Measurements from ENCODE around the gene SEC14L2. TPM values are rescaled to one million over a fixed set of nuclear protein-coding genes. Genes with fewer than 3 reads are reported as not detected.
A peak's percentile ranks its signal among the peaks of the same experiment; 100 is the strongest.

The SEC14L2 gene
- total RNA-seq, 4 donors from 2014 or later: 3.0 to 5.1 (median 4.2) TPM

DNA sequence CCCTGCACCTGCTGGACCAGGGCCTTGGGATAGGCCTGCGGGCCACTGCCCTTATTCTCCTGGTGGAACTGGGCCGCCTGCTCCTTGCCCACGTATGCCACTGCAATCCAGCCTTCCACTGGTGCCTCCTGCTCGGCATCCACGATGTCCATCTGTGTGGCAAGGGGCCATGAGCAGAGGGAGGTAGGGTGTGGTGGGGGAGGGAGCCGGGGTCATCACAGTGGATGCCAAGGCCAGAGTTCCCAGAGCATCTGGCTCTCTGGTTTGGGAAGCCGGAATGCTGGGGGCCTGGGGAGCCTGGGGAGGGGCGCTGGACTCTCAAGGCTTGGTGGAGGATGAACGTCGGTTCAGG is 10.2 kb upstream of the SEC14L2 start:
- H3K4me3 ChIP-seq: peak overlapping the region; percentile 62 to 73 (median 66)
- H3K4me1 ChIP-seq: peaks cover 7% of the 10 kb centered on the region in 2 donors
- peak overlapping the region; percentile 58 to 71 (median 64) for H3K27ac ChIP-seq
- H3K9me3 ChIP-seq: no peaks in the 10 kb centered on the region
- H3K27me3 ChIP-seq: no peaks in the 10 kb centered on the region
- ATAC-seq: no peak
- intact Hi-C loops (cut with DNase I; ENCODE audit: low total_unique reads) (loop anchor here (5.0 kb wide), 2 partner anchors 59 to 279 kb away; partner anchors contain the start of gene TBC1D10A), in situ Hi-C loops (cut with MboI; ENCODE audit: low sequenced_read_pairs in 4 of 4) (loop anchor here (5.0 to 25.0 kb wide), 4 partner anchors 102 to 274 kb away; partner anchors contain the start of genes CASTOR1 (in 1 of the 4) and OSM (in 1 of the 4))
- peaks cover 0 to 23% of the 10 kb centered on the region in 2 donors for H3K36me3 ChIP-seq
- DNase-seq: peak in 1 of 2 donors; percentile 19
- TF ChIP-seq, protein P1, sequence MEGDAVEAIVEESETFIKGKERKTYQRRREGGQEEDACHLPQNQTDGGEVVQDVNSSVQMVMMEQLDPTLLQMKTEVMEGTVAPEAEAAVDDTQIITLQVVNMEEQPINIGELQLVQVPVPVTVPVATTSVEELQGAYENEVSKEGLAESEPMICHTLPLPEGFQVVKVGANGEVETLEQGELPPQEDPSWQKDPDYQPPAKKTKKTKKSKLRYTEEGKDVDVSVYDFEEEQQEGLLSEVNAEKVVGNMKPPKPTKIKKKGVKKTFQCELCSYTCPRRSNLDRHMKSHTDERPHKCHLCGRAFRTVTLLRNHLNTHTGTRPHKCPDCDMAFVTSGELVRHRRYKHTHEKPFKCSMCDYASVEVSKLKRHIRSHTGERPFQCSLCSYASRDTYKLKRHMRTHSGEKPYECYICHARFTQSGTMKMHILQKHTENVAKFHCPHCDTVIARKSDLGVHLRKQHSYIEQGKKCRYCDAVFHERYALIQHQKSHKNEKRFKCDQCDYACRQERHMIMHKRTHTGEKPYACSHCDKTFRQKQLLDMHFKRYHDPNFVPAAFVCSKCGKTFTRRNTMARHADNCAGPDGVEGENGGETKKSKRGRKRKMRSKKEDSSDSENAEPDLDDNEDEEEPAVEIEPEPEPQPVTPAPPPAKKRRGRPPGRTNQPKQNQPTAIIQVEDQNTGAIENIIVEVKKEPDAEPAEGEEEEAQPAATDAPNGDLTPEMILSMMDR (IDR thresholded peaks at IDR 0.05 in 4 of 5, conservative IDR thresholded peaks at IDR 0.05 in 1 of 5): no peak
- TF ChIP-seq POLR2A (IDR thresholded peaks at IDR 0.05): no peak

GRCh38 chr22:30386960-30387827 is 9.6 kb upstream of the SEC14L2 start, which contains the start of gene RNF215:
Gene RNF215 (minus strand): TSS chr22:30387411. CDS start chr22:30387313, 98 bp downstream.
- peaks cover 7% of the 10 kb centered on the region in 2 donors for H3K4me1 ChIP-seq
- intact Hi-C loops (cut with DNase I; ENCODE audit: low total_unique reads) (loop anchor here (1.0 to 5.0 kb wide), 5 partner anchors 31 to 280 kb away; partner anchors contain the start of genes SF3A1 and TBC1D10A), in situ Hi-C loops (cut with MboI; ENCODE audit: low sequenced_read_pairs in 4 of 4) (loop anchor here (5.0 to 25.0 kb wide), 4 partner anchors 102 to 275 kb away; partner anchors contain the start of genes CASTOR1 (in 1 of the 4) and OSM (in 1 of the 4))
- peak within 1 kb of the TSS; percentile 58 to 71 (median 64) for H3K27ac ChIP-seq
- H3K9me3 ChIP-seq: no peaks in the 10 kb centered on the region
- peak within 1 kb of the TSS; percentile 62 to 73 (median 66) for H3K4me3 ChIP-seq
- TF ChIP-seq, protein P1 (IDR thresholded peaks at IDR 0.05 in 4 of 5, conservative IDR thresholded peaks at IDR 0.05 in 1 of 5): peak; percentile 86 to 98 (median 97)
- TF ChIP-seq POLR2A (IDR thresholded peaks at IDR 0.05): no peak
- DNase-seq (peak; percentile 50 to 66), ATAC-seq (peak; percentile 93 to 95)
- no peaks in the 10 kb centered on the region for H3K27me3 ChIP-seq
- peaks cover 0 to 17% of the 10 kb centered on the region in 2 donors for H3K36me3 ChIP-seq

GRCh38 chr22:30390974-30391691 is 5.7 kb upstream of the SEC14L2 start:
- ATAC-seq: peak in 1 of 2 donors; percentile 32
- intact Hi-C loops (cut with DNase I; ENCODE audit: low total_unique reads): loop anchor here (1.0 kb wide), 2 partner anchors 35 to 94 kb away; no protein-coding TSS in a partner anchor

More at GRCh38 chr22:30390974-30391691, 5.7 kb upstream of the SEC14L2 start:
- Histone ChIP-seq H3K36me3 (no peaks in the 10 kb centered on the region), H3K4me1 (peaks cover 6 to 7% of the 10 kb centered on the region in 2 donors), H3K27ac (no peak overlapping the region), H3K27me3 (peaks cover 7 to 18% (median 13%) of the 10 kb centered on the region in 3 donors), H3K9me3 (no peaks in the 10 kb centered on the region), H3K4me3 (no peak overlapping the region)
- in situ Hi-C loops (cut with MboI; ENCODE audit: low sequenced_read_pairs in 4 of 4): loop anchor here (5.0 to 25.0 kb wide), 6 partner anchors 91 to 279 kb away; partner anchors contain the start of genes CASTOR1 (in 1 of the 4) and OSM (in 1 of the 4)
- TF ChIP-seq, protein P1 (IDR thresholded peaks at IDR 0.05 in 4 of 5, conservative IDR thresholded peaks at IDR 0.05 in 1 of 5): peak; percentile 44 to 73 (median 73)
- no peak for TF ChIP-seq POLR2A (IDR thresholded peaks at IDR 0.05)
- DNase-seq: peak; percentile 18 to 42
